HL-60 (cell line): ENCODE measurements around the gene SDF2.

Experiments
- DNase-seq, 2 experiments: peaks; one replicate each; pipeline ENCODE4 v3.0.0-alpha.2; 2010 to 2020; ENCODE audit warnings: low read depth in 1 of 2, low spot score in 1 of 2
- H3K27ac ChIP-seq: fragments of 250-450 bp; sonication (Bioruptor Pico); replicated peaks from 2 replicates; pipeline ENCODE4 v1.5.1; 2020; ENCODE audit warnings: mild to moderate bottlenecking, moderate library complexity
- H3K27me3 ChIP-seq: fragments of 250-450 bp; sonication (Bioruptor Pico); 2 replicates; pipeline ENCODE4 v1.5.1; 2021; ENCODE audit warnings: mild to moderate bottlenecking, moderate library complexity; ENCODE audit not compliant: insufficient read depth, poor library complexity, severe bottlenecking
- H3K4me3 ChIP-seq: replicated peaks from 2 replicates; pipeline ENCODE4 v1.5.1; 2011; ENCODE audit warnings: mild to moderate bottlenecking, control low read depth, low read length; ENCODE audit not compliant: insufficient read depth
- CTCF ChIP-seq: IDR thresholded peaks from one replicate; pipeline ENCODE4 v1.5.1; 2011; ENCODE audit warnings: low read length, control low read depth, inconsistent platforms; ENCODE audit not compliant: insufficient read depth
- GABPA ChIP-seq: IDR thresholded peaks from 2 replicates; pipeline ENCODE4 v1.6.1; 2012; ENCODE audit warnings: low read depth
- POLR2AphosphoS5 ChIP-seq: IDR thresholded peaks from 2 replicates; pipeline ENCODE4 v1.6.1; 2012; ENCODE audit warnings: low read depth
- SPI1 ChIP-seq: IDR thresholded peaks from 2 replicates; pipeline ENCODE4 v1.6.1; 2012; ENCODE audit warnings: low read depth, mild to moderate bottlenecking, borderline replicate concordance
- TF ChIP-seq, protein P1 (sequence below): IDR thresholded peaks from 2 replicates; pipeline ENCODE4 v1.6.1; 2012; ENCODE audit warnings: low read depth; ENCODE audit not compliant: insufficient replicate concordance

SDF2 gene

DNA sequence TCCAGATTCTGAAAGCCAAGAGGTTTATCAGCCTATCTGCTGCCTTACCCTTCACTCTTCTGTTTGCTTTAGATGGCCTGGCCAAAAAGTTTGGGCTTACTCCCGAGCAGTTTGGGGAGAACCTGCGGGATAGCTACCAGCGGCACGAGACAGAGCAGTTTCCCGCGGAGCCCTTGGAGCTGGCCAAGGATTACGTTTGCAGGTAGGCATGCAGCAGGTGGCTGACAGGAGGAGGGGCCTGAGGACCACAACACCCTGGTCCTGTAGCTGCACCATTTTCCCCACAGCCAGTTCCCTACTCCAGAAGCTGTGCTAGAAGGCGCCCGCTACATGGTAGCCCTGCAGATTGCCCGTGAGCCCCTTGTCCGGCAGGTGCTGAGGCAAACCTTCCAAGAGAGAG lies 20.9 kb upstream of the SDF2 start:
- Histone ChIP-seq H3K27ac (no peak overlapping the region), H3K27me3 (no peaks in the 10 kb centered on the region), H3K4me3 (no peak overlapping the region)
- no peak for DNase-seq
- TF ChIP-seq POLR2AphosphoS5 (no peak), CTCF (no peak), GABPA (no peak), SPI1 (no peak)
- TF ChIP-seq, protein P1, sequence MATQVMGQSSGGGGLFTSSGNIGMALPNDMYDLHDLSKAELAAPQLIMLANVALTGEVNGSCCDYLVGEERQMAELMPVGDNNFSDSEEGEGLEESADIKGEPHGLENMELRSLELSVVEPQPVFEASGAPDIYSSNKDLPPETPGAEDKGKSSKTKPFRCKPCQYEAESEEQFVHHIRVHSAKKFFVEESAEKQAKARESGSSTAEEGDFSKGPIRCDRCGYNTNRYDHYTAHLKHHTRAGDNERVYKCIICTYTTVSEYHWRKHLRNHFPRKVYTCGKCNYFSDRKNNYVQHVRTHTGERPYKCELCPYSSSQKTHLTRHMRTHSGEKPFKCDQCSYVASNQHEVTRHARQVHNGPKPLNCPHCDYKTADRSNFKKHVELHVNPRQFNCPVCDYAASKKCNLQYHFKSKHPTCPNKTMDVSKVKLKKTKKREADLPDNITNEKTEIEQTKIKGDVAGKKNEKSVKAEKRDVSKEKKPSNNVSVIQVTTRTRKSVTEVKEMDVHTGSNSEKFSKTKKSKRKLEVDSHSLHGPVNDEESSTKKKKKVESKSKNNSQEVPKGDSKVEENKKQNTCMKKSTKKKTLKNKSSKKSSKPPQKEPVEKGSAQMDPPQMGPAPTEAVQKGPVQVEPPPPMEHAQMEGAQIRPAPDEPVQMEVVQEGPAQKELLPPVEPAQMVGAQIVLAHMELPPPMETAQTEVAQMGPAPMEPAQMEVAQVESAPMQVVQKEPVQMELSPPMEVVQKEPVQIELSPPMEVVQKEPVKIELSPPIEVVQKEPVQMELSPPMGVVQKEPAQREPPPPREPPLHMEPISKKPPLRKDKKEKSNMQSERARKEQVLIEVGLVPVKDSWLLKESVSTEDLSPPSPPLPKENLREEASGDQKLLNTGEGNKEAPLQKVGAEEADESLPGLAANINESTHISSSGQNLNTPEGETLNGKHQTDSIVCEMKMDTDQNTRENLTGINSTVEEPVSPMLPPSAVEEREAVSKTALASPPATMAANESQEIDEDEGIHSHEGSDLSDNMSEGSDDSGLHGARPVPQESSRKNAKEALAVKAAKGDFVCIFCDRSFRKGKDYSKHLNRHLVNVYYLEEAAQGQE, result no peak

DNA sequence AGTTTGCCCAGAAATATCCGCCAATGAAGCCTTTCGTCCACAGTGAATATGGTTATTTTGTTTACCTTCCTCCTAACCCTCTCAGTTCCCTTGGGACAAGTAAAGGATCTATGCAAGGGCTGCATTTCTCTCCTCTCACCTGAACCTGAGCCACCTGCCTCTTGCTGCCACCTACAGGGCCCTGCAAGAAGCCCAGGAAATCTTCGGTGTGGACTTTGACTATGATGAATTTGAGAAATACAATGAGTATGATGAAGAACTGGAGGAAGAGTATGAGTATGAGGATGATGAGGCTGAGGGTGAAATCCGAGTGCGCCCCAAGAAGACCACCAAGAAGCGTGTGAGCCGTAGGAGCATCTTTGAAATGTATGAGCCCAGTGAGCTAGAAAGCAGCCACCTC lies 14.3 kb upstream of the SDF2 start:
- Histone ChIP-seq H3K27me3 (no peaks in the 10 kb centered on the region), H3K4me3 (no peak overlapping the region), H3K27ac (no peak overlapping the region)
- no peak for TF ChIP-seq GABPA
- TF ChIP-seq, protein P1, result no peak
- TF ChIP-seq SPI1, result no peak
- no peak for TF ChIP-seq CTCF
- no peak for DNase-seq

DNA sequence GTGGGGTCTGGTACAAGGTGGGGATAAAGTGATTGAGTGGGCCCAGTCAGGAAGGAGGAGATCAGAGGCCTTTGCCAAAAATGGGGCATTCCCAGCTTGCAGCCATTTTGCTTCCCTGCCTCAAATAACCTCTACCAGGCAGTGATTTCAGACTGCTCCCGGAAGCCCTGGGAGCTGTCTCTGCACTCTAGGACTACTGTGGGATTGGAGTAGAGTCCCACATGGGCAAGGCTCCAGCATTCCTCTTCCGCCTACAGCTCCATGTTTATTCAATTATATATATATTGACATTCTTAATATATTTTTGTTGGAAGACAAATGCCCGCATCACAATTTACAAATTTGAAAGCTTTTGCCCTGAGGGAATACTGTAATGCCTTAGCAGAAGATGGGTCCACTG lies 13.8 kb upstream of the SDF2 start:
- no peaks in the 10 kb centered on the region for H3K27me3 ChIP-seq
- TF ChIP-seq, protein P1, result no peak
- TF ChIP-seq CTCF (no peak), POLR2AphosphoS5 (no peak), SPI1 (no peak), GABPA (no peak)
- no peak overlapping the region for H3K4me3 ChIP-seq
- DNase-seq, result no peak
- H3K27ac ChIP-seq, result no peak overlapping the region
